HEK293 (cell line): ENCODE results near the gene PTRHD1.
A peak's percentile ranks its signal among the peaks of the same experiment; 100 is the strongest.

Experiments used
- CTCF ChIA-PET: fragments of 350-600 bp; formaldehyde crosslinking; extraction: SDS; loops from one replicate; lab custom pipeline; 2021; ENCODE audit warnings: antibody characterized with exemption; lab: Yijun Ruan, JAX
- POLR2A ChIA-PET: fragments of 300-600 bp; formaldehyde crosslinking; extraction: SDS; loops from one replicate; lab custom pipeline; 2020; ENCODE audit warnings: antibody characterized with exemption, inconsistent platforms; lab: Yijun Ruan, JAX
- H3K27ac ChIP-seq: fragments of 200-500 bp; sonication (Bioruptor generic); 2 replicates; pipeline ENCODE4 v1.5.1; 2014; ENCODE audit warnings: low read depth, low read length, control low read depth, inconsistent platforms; ENCODE audit errors: extremely low read depth
- H3K36me3 ChIP-seq, 2 experiments: fragments of 200-500 bp in 1 of 2; sonication (Bioruptor generic) in 1 of 2; 1 replicate in 1 of 2; 2 replicates in 1 of 2; pipeline ENCODE4 v1.5.1; 2014 to 2017; ENCODE audit warnings: inconsistent platforms in 2 of 2, low read length in 2 of 2; ENCODE audit not compliant: control insufficient read depth in 2 of 2, insufficient read depth in 1 of 2
- H3K4me1 ChIP-seq: fragments of 200-500 bp; sonication (Bioruptor generic); 2 replicates; pipeline ENCODE4 v1.5.1; 2014; ENCODE audit warnings: mild to moderate bottlenecking, low read length, inconsistent platforms; ENCODE audit not compliant: control insufficient read depth, insufficient read depth
- H3K4me3 ChIP-seq: 2 replicates; pipeline ENCODE4 v1.5.1; 2011; ENCODE audit warnings: low read depth, mild to moderate bottlenecking, control low read depth, low read length, moderate library complexity
- H3K9me3 ChIP-seq: fragments of 200-500 bp; sonication (Bioruptor generic); 2 replicates; pipeline ENCODE4 v1.5.1; 2014; ENCODE audit warnings: low read depth, low read length, inconsistent platforms; ENCODE audit not compliant: control insufficient read depth, insufficient read depth
- GLIS2 ChIP-seq: fragments of 450-650 bp; formaldehyde crosslinking; IDR thresholded peaks from 2 replicates; pipeline ENCODE4 v1.5.1; 2016; ENCODE audit warnings: missing biosample characterization, missing genetic modification characterization
- KLF1 ChIP-seq: fragments of 450-650 bp; formaldehyde crosslinking; IDR thresholded peaks from 2 replicates; pipeline ENCODE4 v1.5.1; 2016; ENCODE audit warnings: missing biosample characterization, missing genetic modification characterization
- TRIM28 ChIP-seq: IDR thresholded peaks from 2 replicates; pipeline ENCODE4 v1.6.1; 2011; ENCODE audit warnings: low read length, control low read depth, borderline replicate concordance
- ZBTB17 ChIP-seq: fragments of 450-650 bp; formaldehyde crosslinking; IDR thresholded peaks from 2 replicates; pipeline ENCODE4 v1.5.1; 2016; ENCODE audit warnings: missing biosample characterization, missing genetic modification characterization
- ZFP37 ChIP-seq: fragments of 450-650 bp; formaldehyde crosslinking; IDR thresholded peaks from 2 replicates; pipeline ENCODE4 v1.5.1; 2016; ENCODE audit warnings: missing biosample characterization, missing genetic modification characterization
- ZIC2 ChIP-seq: fragments of 450-650 bp; formaldehyde crosslinking; IDR thresholded peaks from 2 replicates; pipeline ENCODE4 v1.5.1; 2016; ENCODE audit warnings: missing biosample characterization, missing genetic modification characterization
- ZNF121 ChIP-seq: fragments of 450-650 bp; formaldehyde crosslinking; IDR thresholded peaks from 2 replicates; pipeline ENCODE4 v1.5.1; 2016; ENCODE audit warnings: missing biosample characterization, missing genetic modification characterization
- ZNF169 ChIP-seq: fragments of 450-650 bp; formaldehyde crosslinking; IDR thresholded peaks from 2 replicates; pipeline ENCODE4 v1.5.1; 2016; ENCODE audit warnings: missing biosample characterization, missing genetic modification characterization
- ZNF184 ChIP-seq: fragments of 450-650 bp; IDR thresholded peaks from 2 replicates; pipeline ENCODE4 v1.5.1; 2018; ENCODE audit warnings: missing biosample characterization, mild to moderate bottlenecking, missing genetic modification characterization
- ZNF221 ChIP-seq: fragments of 450-650 bp; formaldehyde crosslinking; IDR thresholded peaks from 2 replicates; pipeline ENCODE4 v1.5.1; 2017; ENCODE audit warnings: missing biosample characterization, missing genetic modification characterization, borderline replicate concordance
- ZNF292 ChIP-seq: fragments of 450-650 bp; formaldehyde crosslinking; IDR thresholded peaks from 2 replicates; pipeline ENCODE4 v1.5.1; 2016; ENCODE audit warnings: low read depth, missing biosample characterization, missing genetic modification characterization, borderline replicate concordance
- ZNF311 ChIP-seq: fragments of 450-650 bp; formaldehyde crosslinking; IDR thresholded peaks from 2 replicates; pipeline ENCODE4 v1.5.1; 2017; ENCODE audit warnings: missing biosample characterization, missing genetic modification characterization, borderline replicate concordance
- ZNF335 ChIP-seq: fragments of 450-650 bp; formaldehyde crosslinking; conservative IDR thresholded peaks from 2 replicates; pipeline ENCODE4 v1.5.1; 2016; ENCODE audit warnings: missing biosample characterization, missing genetic modification characterization
- ZNF394 ChIP-seq: fragments of 450-650 bp; formaldehyde crosslinking; IDR thresholded peaks from 2 replicates; pipeline ENCODE4 v1.5.1; 2016; ENCODE audit warnings: missing biosample characterization, missing genetic modification characterization, mild to moderate bottlenecking, moderate library complexity, borderline replicate concordance
- ZNF621 ChIP-seq: fragments of 450-650 bp; formaldehyde crosslinking; IDR thresholded peaks from 2 replicates; pipeline ENCODE4 v1.5.1; 2017; ENCODE audit warnings: missing biosample characterization, missing genetic modification characterization
- ZNF670 ChIP-seq: fragments of 450-650 bp; formaldehyde crosslinking; IDR thresholded peaks from 2 replicates; pipeline ENCODE4 v1.5.1; 2016; ENCODE audit warnings: missing biosample characterization, missing genetic modification characterization, low read depth
- ZNF677 ChIP-seq: fragments of 450-650 bp; IDR thresholded peaks from 2 replicates; pipeline ENCODE4 v1.5.0; 2018; ENCODE audit warnings: missing biosample characterization, mild to moderate bottlenecking, missing genetic modification characterization, moderate library complexity
- ZNF701 ChIP-seq: fragments of 450-650 bp; formaldehyde crosslinking; IDR thresholded peaks from 2 replicates; pipeline ENCODE4 v1.5.1; 2016; ENCODE audit warnings: missing biosample characterization, missing genetic modification characterization
- TF ChIP-seq, protein P1 (sequence below): IDR thresholded peaks from 2 replicates; pipeline ENCODE4 v1.6.1; 2011; ENCODE audit warnings: mild to moderate bottlenecking, low read depth, low read length, borderline replicate concordance
- TF ChIP-seq, protein P2 (sequence below): fragments of 450-650 bp; formaldehyde crosslinking; IDR thresholded peaks from 2 replicates; pipeline ENCODE4 v1.5.1; 2016; ENCODE audit warnings: missing biosample characterization, missing genetic modification characterization
- TF ChIP-seq, protein P3 (sequence below): fragments of 450-650 bp; formaldehyde crosslinking; IDR thresholded peaks from 2 replicates; pipeline ENCODE4 v1.5.0; 2017; ENCODE audit warnings: missing biosample characterization, missing genetic modification characterization, borderline replicate concordance

PTRHD1 gene

DNA sequence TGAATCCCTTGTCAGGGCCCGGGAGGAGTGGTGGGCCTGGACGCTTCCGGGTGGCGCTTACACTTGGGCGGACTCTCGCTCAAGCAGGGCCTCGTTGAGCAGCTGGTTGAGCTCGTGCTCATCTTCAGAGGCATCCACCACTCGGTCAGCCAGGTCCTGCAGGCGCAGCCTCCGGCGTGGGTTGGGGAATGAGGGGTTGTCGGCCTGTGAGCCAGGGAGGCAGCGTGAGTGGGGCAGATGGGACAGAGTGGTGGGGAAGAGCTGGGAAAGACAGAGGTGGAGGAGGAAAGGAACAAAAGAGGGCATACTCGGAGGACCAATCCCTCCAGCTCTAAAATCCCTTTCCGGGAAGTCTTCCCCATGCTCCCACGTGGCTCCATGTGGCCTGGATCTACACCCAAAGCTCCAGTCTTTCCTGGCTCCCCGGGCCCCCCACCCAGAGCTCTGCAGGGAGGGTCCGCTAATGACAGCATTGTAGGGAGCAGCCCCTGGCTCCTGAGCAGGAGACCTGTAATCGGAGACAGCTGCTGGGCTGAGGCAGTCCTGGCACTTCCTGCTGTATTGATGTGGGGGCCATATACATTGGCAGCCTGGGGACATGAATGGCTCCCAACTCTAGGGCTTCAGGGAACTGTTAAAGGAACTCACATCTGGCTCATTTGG is 41.7 kb upstream of the PTRHD1 start:
- no peaks in the 10 kb centered on the region for H3K4me1 ChIP-seq
- no peaks in the 10 kb centered on the region for H3K9me3 ChIP-seq
- H3K27ac ChIP-seq = no peak overlapping the region
- POLR2A ChIA-PET = interaction anchor here (0.5 kb wide), 1 partner anchor 77 kb away, joined by 5 read pairs; no protein-coding TSS in a partner anchor
- TF ChIP-seq ZIC2 (peak; percentile 27; the same call in 1 of the 2 replicates), KLF1 (tag by site-specific recombination) (no peak)
- TF ChIP-seq, all 188 proteins: peak for 1
- no peak overlapping the region for H3K4me3 ChIP-seq
- H3K36me3 ChIP-seq = peaks cover 0 to 66% of the 10 kb centered on the region in 2 experiments; a peak in 2 of 3 replicates
- CTCF ChIA-PET = interaction anchor here (1.3 kb wide), 1 partner anchor 294 kb away, joined by 3 read pairs; no protein-coding TSS in a partner anchor

DNA sequence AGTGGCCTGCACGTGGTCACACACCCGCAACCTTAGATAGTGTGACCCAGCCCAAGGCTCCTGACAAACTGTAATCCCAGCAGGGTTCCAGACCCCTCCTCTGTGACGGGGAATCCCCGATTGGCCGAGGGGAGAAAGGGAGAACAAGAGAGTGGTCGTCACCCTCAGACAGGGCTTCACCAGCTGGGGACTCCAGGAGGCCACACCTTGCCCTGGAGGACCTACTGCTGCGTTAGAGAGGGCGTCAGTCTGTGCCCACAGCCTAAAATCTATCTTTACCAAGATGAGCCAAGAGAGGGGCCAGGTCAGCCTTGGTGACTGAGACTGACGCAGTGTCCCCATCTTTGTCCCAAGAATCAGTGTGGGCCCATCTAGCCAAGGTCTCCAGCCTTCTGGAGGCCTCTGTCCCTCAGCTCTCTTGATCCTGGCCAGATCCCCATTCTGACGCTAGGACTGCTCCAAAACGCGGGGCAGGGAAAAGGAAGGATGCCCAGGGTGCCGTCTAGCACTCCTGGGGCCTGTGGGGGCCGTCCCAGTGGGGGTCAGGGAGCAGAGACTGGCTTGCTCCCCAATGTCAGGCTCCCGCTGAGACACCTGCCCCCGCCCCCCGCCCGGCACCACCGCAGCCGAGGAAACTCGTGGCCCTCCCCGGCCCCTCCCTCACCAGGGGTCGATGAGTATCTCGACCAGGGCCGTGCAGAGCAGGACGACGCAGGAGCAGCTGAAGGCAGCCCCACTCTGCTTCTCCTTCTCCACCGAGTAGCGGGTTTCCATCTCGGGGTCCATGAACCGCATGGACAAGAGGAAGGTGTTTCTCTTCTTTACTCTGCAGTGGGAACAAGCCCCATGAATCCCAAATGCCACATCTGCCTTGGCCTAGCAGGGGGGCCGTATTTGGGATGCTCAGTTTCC is 40.9 kb upstream of the PTRHD1 start:
- CTCF ChIA-PET = interaction anchor here (1.3 kb wide), 1 partner anchor 295 kb away, joined by 3 read pairs; no protein-coding TSS in a partner anchor
- POLR2A ChIA-PET = no interaction called here
- no peak for TF ChIP-seq ZFP37 (tag by site-specific recombination)
- TF ChIP-seq ZNF169 = no peak
- TF ChIP-seq ZNF677 (tag by site-specific recombination) = no peak
- TF ChIP-seq ZNF670 = no peak
- no peak for TF ChIP-seq ZNF335
- TF ChIP-seq ZNF121 (tag by site-specific recombination) = no peak
- TF ChIP-seq ZNF292 (tag by site-specific recombination) = no peak
- no peak for TF ChIP-seq TRIM28
- TF ChIP-seq ZBTB17 (tag by site-specific recombination) = no peak
- no peak for TF ChIP-seq GLIS2 (tag by site-specific recombination)
- TF ChIP-seq ZNF184 (tag by site-specific recombination) = no peak
- TF ChIP-seq, protein P1, sequence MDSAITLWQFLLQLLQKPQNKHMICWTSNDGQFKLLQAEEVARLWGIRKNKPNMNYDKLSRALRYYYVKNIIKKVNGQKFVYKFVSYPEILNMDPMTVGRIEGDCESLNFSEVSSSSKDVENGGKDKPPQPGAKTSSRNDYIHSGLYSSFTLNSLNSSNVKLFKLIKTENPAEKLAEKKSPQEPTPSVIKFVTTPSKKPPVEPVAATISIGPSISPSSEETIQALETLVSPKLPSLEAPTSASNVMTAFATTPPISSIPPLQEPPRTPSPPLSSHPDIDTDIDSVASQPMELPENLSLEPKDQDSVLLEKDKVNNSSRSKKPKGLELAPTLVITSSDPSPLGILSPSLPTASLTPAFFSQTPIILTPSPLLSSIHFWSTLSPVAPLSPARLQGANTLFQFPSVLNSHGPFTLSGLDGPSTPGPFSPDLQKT = no peak
- no peak for TF ChIP-seq ZNF394 (tag by site-specific recombination)
- TF ChIP-seq, protein P2, sequence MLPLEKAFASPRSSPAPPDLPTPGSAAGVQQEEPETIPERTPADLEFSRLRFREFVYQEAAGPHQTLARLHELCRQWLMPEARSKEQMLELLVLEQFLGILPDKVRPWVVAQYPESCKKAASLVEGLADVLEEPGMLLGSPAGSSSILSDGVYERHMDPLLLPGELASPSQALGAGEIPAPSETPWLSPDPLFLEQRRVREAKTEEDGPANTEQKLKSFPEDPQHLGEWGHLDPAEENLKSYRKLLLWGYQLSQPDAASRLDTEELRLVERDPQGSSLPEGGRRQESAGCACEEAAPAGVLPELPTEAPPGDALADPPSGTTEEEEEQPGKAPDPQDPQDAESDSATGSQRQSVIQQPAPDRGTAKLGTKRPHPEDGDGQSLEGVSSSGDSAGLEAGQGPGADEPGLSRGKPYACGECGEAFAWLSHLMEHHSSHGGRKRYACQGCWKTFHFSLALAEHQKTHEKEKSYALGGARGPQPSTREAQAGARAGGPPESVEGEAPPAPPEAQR (tag by site-specific recombination) = no peak
- no peak for TF ChIP-seq ZNF221 (tag by site-specific recombination)
- no peak for TF ChIP-seq KLF1 (tag by site-specific recombination)
- TF ChIP-seq ZNF311 (tag by site-specific recombination) = no peak
- no peak for TF ChIP-seq ZNF701 (tag by site-specific recombination)
- TF ChIP-seq, protein P3, sequence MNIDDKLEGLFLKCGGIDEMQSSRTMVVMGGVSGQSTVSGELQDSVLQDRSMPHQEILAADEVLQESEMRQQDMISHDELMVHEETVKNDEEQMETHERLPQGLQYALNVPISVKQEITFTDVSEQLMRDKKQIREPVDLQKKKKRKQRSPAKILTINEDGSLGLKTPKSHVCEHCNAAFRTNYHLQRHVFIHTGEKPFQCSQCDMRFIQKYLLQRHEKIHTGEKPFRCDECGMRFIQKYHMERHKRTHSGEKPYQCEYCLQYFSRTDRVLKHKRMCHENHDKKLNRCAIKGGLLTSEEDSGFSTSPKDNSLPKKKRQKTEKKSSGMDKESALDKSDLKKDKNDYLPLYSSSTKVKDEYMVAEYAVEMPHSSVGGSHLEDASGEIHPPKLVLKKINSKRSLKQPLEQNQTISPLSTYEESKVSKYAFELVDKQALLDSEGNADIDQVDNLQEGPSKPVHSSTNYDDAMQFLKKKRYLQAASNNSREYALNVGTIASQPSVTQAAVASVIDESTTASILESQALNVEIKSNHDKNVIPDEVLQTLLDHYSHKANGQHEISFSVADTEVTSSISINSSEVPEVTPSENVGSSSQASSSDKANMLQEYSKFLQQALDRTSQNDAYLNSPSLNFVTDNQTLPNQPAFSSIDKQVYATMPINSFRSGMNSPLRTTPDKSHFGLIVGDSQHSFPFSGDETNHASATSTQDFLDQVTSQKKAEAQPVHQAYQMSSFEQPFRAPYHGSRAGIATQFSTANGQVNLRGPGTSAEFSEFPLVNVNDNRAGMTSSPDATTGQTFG (tag by site-specific recombination) = no peak
- TF ChIP-seq ZNF621 (tag by site-specific recombination) = no peak
- no peak overlapping the region for H3K4me3 ChIP-seq
- H3K36me3 ChIP-seq = peaks cover 0 to 61% of the 10 kb centered on the region in 2 experiments; a peak in 2 of 3 replicates
- no peaks in the 10 kb centered on the region for H3K9me3 ChIP-seq
- H3K27ac ChIP-seq = no peak overlapping the region
- H3K4me1 ChIP-seq = no peaks in the 10 kb centered on the region
